Gastroesophageal sphincter (tissue), 4 donors: Measurements from ENCODE around the gene ADARB1. TPM values are rescaled to one million over a fixed set of nuclear protein-coding genes. Genes with fewer than 3 reads are reported as not detected.

Source experiments
- ATAC-seq: fragments of 150-250 bp; one replicate; pipeline ENCODE4 v1.9.1; 2016; ENCODE audit warnings: mild to moderate bottlenecking, moderate library complexity
- H3K27ac ChIP-seq, 4 donors: fragments of 200-600 bp; sonication (generic) in 3 of 4; 1 replicate in 3 of 4; 2 replicates in 1 of 4; pipeline ENCODE4 v1.5.1; 2016 to 2019
- H3K27me3 ChIP-seq: fragments of 200-600 bp; sonication (generic); one replicate; pipeline ENCODE4 v1.5.1; 2019
- H3K36me3 ChIP-seq, 2 donors: fragments of 200-600 bp; sonication (generic); one replicate each; pipeline ENCODE4 v1.5.1; 2019; ENCODE audit warnings: control low read depth in 1 of 2
- H3K4me1 ChIP-seq, 3 donors: fragments of 200-600 bp; sonication (generic); 1 replicate in 2 of 3; 2 replicates in 1 of 3; pipeline ENCODE4 v1.5.1; 2016 to 2019; ENCODE audit warnings: control low read depth in 2 of 3
- H3K4me3 ChIP-seq, 2 donors: fragments of 200-600 bp; sonication (generic); one replicate each; pipeline ENCODE4 v1.5.1; 2019; ENCODE audit warnings: mild to moderate bottlenecking in 1 of 2, moderate library complexity in 1 of 2
- H3K9me3 ChIP-seq, 3 donors: fragments of 200-600 bp; sonication (generic); one replicate each; pipeline ENCODE4 v1.5.1; 2017 to 2019; ENCODE audit warnings: control low read depth in 2 of 3
- CTCF ChIP-seq, 4 experiments: fragments of 200-600 bp in 2 of 4; fragments of 450-650 bp in 2 of 4; sonication (generic) in 1 of 4; IDR thresholded peaks; one replicate each; pipeline ENCODE4 v1.5.1; 2017 to 2019; ENCODE audit warnings: antibody characterized with exemption in 4 of 4, mild to moderate bottlenecking in 2 of 4, moderate library complexity in 2 of 4
- EP300 ChIP-seq: sonication (generic); formaldehyde crosslinking; IDR thresholded peaks from one replicate; pipeline ENCODE4 v1.6.1; 2017; ENCODE audit warnings: antibody characterized with exemption, mild to moderate bottlenecking
- POLR2A ChIP-seq, 2 donors: fragments of 450-650 bp; IDR thresholded peaks; one replicate each; pipeline ENCODE4 v1.6.1; 2017; ENCODE audit warnings: antibody characterized with exemption in 2 of 2, mild to moderate bottlenecking in 2 of 2, moderate library complexity in 1 of 2
- POLR2AphosphoS5 ChIP-seq: sonication (generic); formaldehyde crosslinking; IDR thresholded peaks from one replicate; pipeline ENCODE4 v1.6.1; 2017; ENCODE audit warnings: antibody characterized with exemption
- WGBS, 2 donors: methylation state at CpG; one replicate each; pipeline ENCODE4 v1.1.5; 2018; ENCODE audit warnings: low coverage in 1 of 2; 5-methylcytosine and 5-hydroxymethylcytosine counted together
- total RNA-seq, 4 donors: library from RNA; depleted of rRNA; stranded (reverse); fragments of >200 nt; gene quantifications; one replicate each; pipeline ENCODE4 v1.1.0, GENCODE V29; 2016

ADARB1 gene
- total RNA-seq, 4 donors from 2014 or later, result 136 to 228 (median 181) TPM

- Histone ChIP-seq H3K4me3 (no peak overlapping the region), H3K27me3 (no peaks in the 10 kb centered on the region), H3K4me1 (peaks cover 15 to 74% (median 19%) of the 10 kb centered on the region in 3 donors), H3K27ac (peak overlapping the region; percentile 38 to 69 (median 54)), H3K9me3 (no peaks in the 10 kb centered on the region), H3K36me3 (peaks cover 0 to 18% of the 10 kb centered on the region in 2 donors)
- ATAC-seq, result peak; percentile 45
- 25% methylated on average over 6 of the region's 6 CpGs for WGBS, 2 donors
- TF ChIP-seq POLR2A (IDR thresholded peaks at IDR 0.05), result no peak
- no peak for TF ChIP-seq POLR2AphosphoS5
- TF ChIP-seq CTCF (IDR thresholded peaks at IDR 0.05), result peak in 1 of 4 experiments; percentile 22
Measured at GRCh38 chr21:45167796-45168222, 93.4 kb downstream of the ADARB1 start.

GRCh38 chr21:45168522-45168921 is 94.1 kb downstream of the ADARB1 start:
- Histone ChIP-seq H3K4me3 (no peak overlapping the region), H3K4me1 (peaks cover 13 to 69% (median 18%) of the 10 kb centered on the region in 3 donors), H3K9me3 (no peaks in the 10 kb centered on the region), H3K27ac (peak overlapping the region in 3 of 4 donors; percentile 26 to 69 (median 67)), H3K36me3 (peaks cover 0 to 22% of the 10 kb centered on the region in 2 donors), H3K27me3 (no peaks in the 10 kb centered on the region)
- no peak for ATAC-seq
- WGBS, 2 donors, result 60 to 61% methylated on average over 4 to 7 of the region's 7 CpGs
- TF ChIP-seq EP300, result no peak
- TF ChIP-seq POLR2A (IDR thresholded peaks at IDR 0.05), result no peak
- TF ChIP-seq CTCF (IDR thresholded peaks at IDR 0.05), result no peak
- no peak for TF ChIP-seq POLR2AphosphoS5

- no peaks in the 10 kb centered on the region for H3K9me3 ChIP-seq
- no peak overlapping the region for H3K4me3 ChIP-seq
- no peak for ATAC-seq
- H3K27ac ChIP-seq, result peak overlapping the region in 3 of 4 donors; percentile 39 to 69 (median 67)
- peaks cover 0 to 22% of the 10 kb centered on the region in 2 donors for H3K36me3 ChIP-seq
- WGBS, 2 donors, result 38 to 56% methylated on average over 2 to 5 of the region's 7 CpGs
- H3K4me1 ChIP-seq, result peaks cover 12 to 64% (median 14%) of the 10 kb centered on the region in 3 donors
- TF ChIP-seq POLR2AphosphoS5, result no peak
- no peak for TF ChIP-seq EP300
- no peaks in the 10 kb centered on the region for H3K27me3 ChIP-seq
Measured at GRCh38 chr21:45169001-45169400, 94.6 kb downstream of the ADARB1 start.

GRCh38 chr21:45169682-45170081 is 95.3 kb downstream of the ADARB1 start:
- H3K27me3 ChIP-seq, result no peaks in the 10 kb centered on the region
- H3K4me3 ChIP-seq, result no peak overlapping the region
- 56 to 73% methylated on average over 2 to 6 of the region's 6 CpGs for WGBS, 2 donors
- H3K4me1 ChIP-seq, result peaks cover 10 to 57% (median 12%) of the 10 kb centered on the region in 3 donors
- ATAC-seq, result no peak
- H3K36me3 ChIP-seq, result peaks cover 0 to 22% of the 10 kb centered on the region in 2 donors
- no peaks in the 10 kb centered on the region for H3K9me3 ChIP-seq
- H3K27ac ChIP-seq, result peak overlapping the region in 2 of 4 donors; percentile 67 to 69
- TF ChIP-seq POLR2AphosphoS5 (no peak), EP300 (no peak), POLR2A (IDR thresholded peaks at IDR 0.05) (no peak), CTCF (IDR thresholded peaks at IDR 0.05) (no peak)

DNA sequence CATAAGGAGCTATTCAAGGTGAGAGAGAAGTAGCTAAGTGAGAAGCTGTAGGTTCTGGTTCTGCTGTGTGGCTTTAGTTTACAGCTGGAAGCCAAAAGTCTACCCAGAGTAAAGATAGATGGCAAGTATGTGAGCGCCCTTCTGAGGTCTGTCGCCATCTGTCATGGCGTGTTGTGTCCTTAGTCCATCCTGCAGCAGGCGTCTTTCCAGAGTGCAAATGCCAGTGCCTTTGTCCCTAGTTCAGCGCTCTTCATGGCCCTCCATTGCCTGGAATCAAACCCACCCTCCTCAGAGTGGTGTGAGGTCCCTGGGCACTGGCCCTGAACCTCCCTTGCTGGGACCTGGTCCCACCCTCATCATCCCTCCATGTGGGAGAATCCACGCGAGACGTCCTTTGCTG is 96.6 kb downstream of the ADARB1 start:
- H3K27me3 ChIP-seq, result no peaks in the 10 kb centered on the region
- WGBS, 2 donors, result 96 to 100% methylated on average over 1 to 4 of the region's 8 CpGs
- no peak for ATAC-seq

More for the DNA sequence above, 96.6 kb downstream of the ADARB1 start:
- peaks cover 0 to 29% of the 10 kb centered on the region in 2 donors for H3K36me3 ChIP-seq
- no peak overlapping the region for H3K4me3 ChIP-seq
- TF ChIP-seq CTCF (IDR thresholded peaks at IDR 0.05), result no peak
- TF ChIP-seq POLR2A (IDR thresholded peaks at IDR 0.05), result no peak
- TF ChIP-seq POLR2AphosphoS5, result no peak
- no peak for TF ChIP-seq EP300
- H3K9me3 ChIP-seq, result no peaks in the 10 kb centered on the region
- peaks cover 9 to 46% (median 12%) of the 10 kb centered on the region in 3 donors for H3K4me1 ChIP-seq
- H3K27ac ChIP-seq, result no peak overlapping the region
